DND-41 (cell line): Measurements from ENCODE around the gene TMEM33.

Source experiments
- ATAC-seq: fragments of 200-7000 bp; cut with Tn5 transposase; 3 replicates; pipeline ENCODE4 v1.9.1; 2021; ENCODE audit warnings: low read depth; ENCODE audit not compliant: insufficient read depth
- DNase-seq: peaks from one replicate; pipeline ENCODE4 v3.0.0-alpha.2; 2020
- H2AFZ ChIP-seq: 2 replicates; pipeline ENCODE4 v1.6.0; 2012; ENCODE audit warnings: low read depth, low read length
- H3K27ac ChIP-seq: 2 replicates; pipeline ENCODE4 v1.5.1; 2012; ENCODE audit warnings: low read length, inconsistent platforms
- H3K27me3 ChIP-seq: fragments of 200-600 bp; sonication (generic); 2 replicates; pipeline ENCODE4 v1.6.0; 2012; ENCODE audit warnings: low read length, mild to moderate bottlenecking, inconsistent platforms; ENCODE audit not compliant: insufficient read depth, poor library complexity
- H3K36me3 ChIP-seq: 2 replicates; pipeline ENCODE4 v1.5.1; 2012; ENCODE audit warnings: low read length, inconsistent platforms; ENCODE audit not compliant: insufficient read depth
- H3K4me1 ChIP-seq: 2 replicates; pipeline ENCODE4 v1.5.1; 2012; ENCODE audit warnings: mild to moderate bottlenecking, low read length; ENCODE audit not compliant: insufficient read depth
- H3K4me2 ChIP-seq: 2 replicates; pipeline ENCODE4 v1.6.0; 2012; ENCODE audit warnings: mild to moderate bottlenecking, moderate library complexity, low read length, inconsistent platforms; ENCODE audit not compliant: insufficient read depth
- H3K4me3 ChIP-seq, 2 experiments: fragments of 200-600 bp in 1 of 2; shearing (Covaris generic) in 1 of 2; 2 replicates each; pipeline ENCODE4 v1.5.1; 2012 to 2016; ENCODE audit warnings: inconsistent platforms in 2 of 2, low read length in 2 of 2, mild to moderate bottlenecking in 2 of 2, low read depth in 1 of 2, moderate library complexity in 1 of 2
- H3K79me2 ChIP-seq: 2 replicates; pipeline ENCODE4 v1.6.0; 2012; ENCODE audit warnings: low read length, inconsistent platforms; ENCODE audit not compliant: insufficient read depth
- H3K9ac ChIP-seq: 2 replicates; pipeline ENCODE4 v1.6.0; 2012; ENCODE audit warnings: low read depth, mild to moderate bottlenecking, inconsistent platforms, low read length, moderate library complexity
- H3K9me3 ChIP-seq: 2 replicates; pipeline ENCODE4 v1.5.1; 2012; ENCODE audit warnings: low read length, moderate library complexity, mild to moderate bottlenecking, inconsistent platforms; ENCODE audit not compliant: insufficient read depth, severe bottlenecking
- H4K20me1 ChIP-seq: 2 replicates; pipeline ENCODE4 v1.6.0; 2012; ENCODE audit warnings: low read length; ENCODE audit not compliant: insufficient read depth
- EZH2 ChIP-seq: IDR thresholded peaks from 3 replicates; pipeline ENCODE4 v1.6.1; 2012; ENCODE audit warnings: borderline replicate concordance, low read depth, mild to moderate bottlenecking, moderate library complexity, low read length, inconsistent platforms; ENCODE audit not compliant: severe bottlenecking
- TF ChIP-seq, protein P1 (sequence below): IDR thresholded peaks from 2 replicates; pipeline ENCODE4 v1.5.1; 2012; ENCODE audit warnings: borderline replicate concordance, low read length, moderate library complexity, mild to moderate bottlenecking; ENCODE audit not compliant: poor library complexity, severe bottlenecking; ENCODE audit errors: extremely low read depth

The TMEM33 gene

DNA sequence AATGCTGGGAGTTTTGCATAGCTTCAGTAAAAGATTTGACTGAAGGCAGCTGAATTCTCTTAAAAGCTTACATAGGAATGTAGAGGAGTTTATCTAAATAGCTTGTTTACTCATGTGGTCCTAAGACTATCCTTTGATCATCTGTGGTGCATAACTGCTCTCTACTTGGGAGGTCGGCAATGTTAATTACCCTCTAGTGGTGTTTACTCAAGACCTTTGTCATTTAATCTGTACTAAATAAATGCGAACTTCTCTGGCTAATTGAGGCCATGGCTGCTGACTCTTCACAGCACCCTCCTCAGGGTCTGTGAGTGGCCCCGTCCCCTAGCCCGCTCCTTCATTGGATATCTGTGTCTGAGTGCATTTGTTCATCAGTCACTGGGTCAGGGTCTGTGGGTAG, 13.8 kb upstream of the TMEM33 start:
- no peaks in the 10 kb centered on the region for H4K20me1 ChIP-seq
- no peak overlapping the region for H3K9ac ChIP-seq
- no peaks in the 10 kb centered on the region for H3K27me3 ChIP-seq
- no peak overlapping the region for H3K4me2 ChIP-seq
- H3K4me1 ChIP-seq: no peaks in the 10 kb centered on the region
- no peak overlapping the region for H3K27ac ChIP-seq
- no peak overlapping the region for H3K4me3 ChIP-seq
- no peak overlapping the region for H2AFZ ChIP-seq
- H3K36me3 ChIP-seq: no peaks in the 10 kb centered on the region
- TF ChIP-seq, protein P1, sequence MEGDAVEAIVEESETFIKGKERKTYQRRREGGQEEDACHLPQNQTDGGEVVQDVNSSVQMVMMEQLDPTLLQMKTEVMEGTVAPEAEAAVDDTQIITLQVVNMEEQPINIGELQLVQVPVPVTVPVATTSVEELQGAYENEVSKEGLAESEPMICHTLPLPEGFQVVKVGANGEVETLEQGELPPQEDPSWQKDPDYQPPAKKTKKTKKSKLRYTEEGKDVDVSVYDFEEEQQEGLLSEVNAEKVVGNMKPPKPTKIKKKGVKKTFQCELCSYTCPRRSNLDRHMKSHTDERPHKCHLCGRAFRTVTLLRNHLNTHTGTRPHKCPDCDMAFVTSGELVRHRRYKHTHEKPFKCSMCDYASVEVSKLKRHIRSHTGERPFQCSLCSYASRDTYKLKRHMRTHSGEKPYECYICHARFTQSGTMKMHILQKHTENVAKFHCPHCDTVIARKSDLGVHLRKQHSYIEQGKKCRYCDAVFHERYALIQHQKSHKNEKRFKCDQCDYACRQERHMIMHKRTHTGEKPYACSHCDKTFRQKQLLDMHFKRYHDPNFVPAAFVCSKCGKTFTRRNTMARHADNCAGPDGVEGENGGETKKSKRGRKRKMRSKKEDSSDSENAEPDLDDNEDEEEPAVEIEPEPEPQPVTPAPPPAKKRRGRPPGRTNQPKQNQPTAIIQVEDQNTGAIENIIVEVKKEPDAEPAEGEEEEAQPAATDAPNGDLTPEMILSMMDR: no peak
- TF ChIP-seq EZH2: no peak
- H3K79me2 ChIP-seq: no peaks in the 10 kb centered on the region
- peaks cover 12% of the 10 kb centered on the region for H3K9me3 ChIP-seq
- ATAC-seq (no peak), DNase-seq (no peak)

DNA sequence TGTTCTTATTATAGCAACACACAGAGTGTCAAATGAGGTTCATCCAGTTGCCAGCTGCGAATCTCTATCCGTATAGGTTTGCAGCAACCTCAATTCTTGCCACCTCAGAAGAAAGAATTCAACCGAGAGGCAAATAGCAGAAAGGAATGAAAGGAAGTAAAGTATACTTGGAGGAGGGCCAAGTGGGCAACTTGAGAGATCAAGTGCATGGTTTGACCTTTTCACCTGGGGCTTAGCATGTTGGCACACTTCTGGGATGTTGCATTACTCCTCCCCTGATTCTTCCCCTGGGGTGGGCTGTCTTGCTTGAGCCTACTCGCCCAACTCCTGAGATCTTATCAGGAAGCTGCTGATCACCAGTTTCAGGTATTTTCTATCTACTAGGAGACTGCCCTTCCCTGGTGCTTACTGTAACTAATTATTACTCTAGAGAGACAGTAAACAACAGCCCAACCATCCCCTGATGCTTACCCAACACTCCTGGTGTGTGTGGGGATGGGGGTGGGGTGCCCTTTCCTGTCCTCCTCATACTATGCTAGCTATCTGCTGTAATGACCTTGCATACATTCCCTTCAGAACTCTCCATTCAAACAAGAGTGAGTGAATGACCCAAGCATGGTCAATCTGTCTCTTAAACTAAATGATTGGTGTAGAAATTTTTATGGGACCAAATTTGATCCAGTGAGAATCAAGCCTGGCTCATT, 7.3 kb upstream of the TMEM33 start:
- Histone ChIP-seq H3K4me3 (no peak overlapping the region), H3K9ac (no peak overlapping the region), H3K9me3 (no peaks in the 10 kb centered on the region), H3K4me2 (no peak overlapping the region), H3K4me1 (peaks cover 5% of the 10 kb centered on the region), H3K27ac (no peak overlapping the region), H3K27me3 (no peaks in the 10 kb centered on the region), H4K20me1 (no peaks in the 10 kb centered on the region), H3K79me2 (no peaks in the 10 kb centered on the region), H3K36me3 (no peaks in the 10 kb centered on the region), H2AFZ (no peak overlapping the region)
- TF ChIP-seq EZH2: no peak
- TF ChIP-seq, protein P1: no peak
- no peak for ATAC-seq
- DNase-seq: no peak

GRCh38 chr4:41930139-41930831, 4.9 kb upstream of the TMEM33 start:
- Histone ChIP-seq H3K4me2 (no peak overlapping the region), H3K27ac (no peak overlapping the region), H3K27me3 (no peaks in the 10 kb centered on the region)

More at GRCh38 chr4:41930139-41930831, 4.9 kb upstream of the TMEM33 start:
- no peak for DNase-seq
- Histone ChIP-seq H2AFZ (no peak overlapping the region), H3K4me1 (peaks cover 15% of the 10 kb centered on the region), H3K4me3 (no peak overlapping the region), H3K9me3 (no peaks in the 10 kb centered on the region), H3K36me3 (no peaks in the 10 kb centered on the region; the same call in 1 of the 2 replicates), H3K79me2 (peaks cover 4% of the 10 kb centered on the region), H4K20me1 (no peaks in the 10 kb centered on the region), H3K9ac (no peak overlapping the region)
- TF ChIP-seq, protein P1: no peak
- no peak for TF ChIP-seq EZH2
- ATAC-seq: no peak
